ENCODE measurements around the gene ZFPL1. TPM values are rescaled to one million over a fixed set of nuclear protein-coding genes. Genes with fewer than 3 reads are reported as not detected.

The ZFPL1 gene
- total and polyA plus RNA-seq, 9 of the 15 experiments (the other 6 are each of a cell fraction or from before 2014, with no cell fraction given), result 3.7 to 37.5 (median 22.7) TPM

GRCh38 chr11:65066805-65067291 is 17.2 kb upstream of the ZFPL1 start:
- no peak overlapping the region for H3K4me2 ChIP-seq (ENCODE audit: insufficient read depth, low read length)
- no peak overlapping the region for H3K4me3 ChIP-seq
- H2AFZ ChIP-seq (ENCODE audit: low read depth, low read length), result no peak overlapping the region
- DNase-seq (ENCODE audit: extremely low read depth in 1 of 4, low spot score in 3 of 4) (no peak), FAIRE-seq (no peak), ATAC-seq (no peak)
- H3K9me1 ChIP-seq (ENCODE audit: control insufficient read depth, insufficient read depth, low read length), result peaks cover 2% of the 10 kb centered on the region
- in situ Hi-C loops (cut with MboI) (no loop called here), intact Hi-C loops (cut with micrococcal nuclease) (no loop called here)
- ChIA-PET POLR2A (interaction anchor here (0.6 to 1.4 kb wide), 3 partner anchors 9 to 26 kb away, joined by 3 to 6 read pairs (median 4); partner anchors contain the start of gene SAC3D1), CTCF (ENCODE audit: low intra/inter-chr PET ratio) (no interaction called here)
- no peaks in the 10 kb centered on the region for H3K9me3 ChIP-seq (replicated peaks; ENCODE audit: control insufficient read depth, insufficient read depth, low read depth, low read length)
- H3K27me3 ChIP-seq (ENCODE audit: control insufficient read depth in 2 of 2, insufficient read depth in 2 of 2, low read length in 2 of 2), result no peaks in the 10 kb centered on the region
- no peaks in the 10 kb centered on the region for H3K36me3 ChIP-seq (ENCODE audit: control insufficient read depth, insufficient read depth, low read length)
- WGBS (ENCODE audit: insufficient coverage, low coverage, missing lambda C conversion rate), result 77% methylated on average over 3 of the region's 4 CpGs
- no peaks in the 10 kb centered on the region for H4K20me1 ChIP-seq (replicated peaks; ENCODE audit: control insufficient read depth, insufficient read depth, low read length)
- BruUV-seq (replicated peaks), result no TSS peak
- H3K79me2 ChIP-seq (ENCODE audit: control insufficient read depth, insufficient read depth, low read length), result no peaks in the 10 kb centered on the region
- H3K27ac ChIP-seq (ENCODE audit: extremely low read depth, low read depth, low read length), result no peak overlapping the region
- H3K4me1 ChIP-seq (replicated peaks in 1 of 2; ENCODE audit: control insufficient read depth in 2 of 2, insufficient read depth in 2 of 2, low read length in 2 of 2), result peaks cover 8 to 20% of the 10 kb centered on the region in 2 experiments
- peak overlapping the region in 1 of 2 experiments; percentile 90; a peak in 2 of 4 replicates for H3K9ac ChIP-seq (ENCODE audit: insufficient read depth in 1 of 2, low read depth in 2 of 2, low read length in 2 of 2)
- TF ChIP-seq ZNF639 (CRISPR knock-in tag; conservative IDR thresholded peaks at IDR 0.05 in 1 of 2, IDR thresholded peaks at IDR 0.05 in 1 of 2), result no peak
- TF ChIP-seq IRF1 (CRISPR knock-in tag; IDR thresholded peaks at IDR 0.05; ENCODE audit: borderline replicate concordance), result no peak
- TF ChIP-seq RBM15 (IDR thresholded peaks at IDR 0.05; ENCODE audit: insufficient read depth, low read length), result no peak
- TF ChIP-seq FIP1L1 (IDR thresholded peaks at IDR 0.05; ENCODE audit: low read depth, low read length, poor library complexity, severe bottlenecking), result no peak
- TF ChIP-seq GTF2A2 (tag; IDR thresholded peaks at IDR 0.05), result no peak
- no peak for TF ChIP-seq ATF7 (IDR thresholded peaks at IDR 0.05)
- TF ChIP-seq CHD7 (IDR thresholded peaks at IDR 0.05; ENCODE audit: low read depth, low read length), result no peak

All from K562 (cell line).